ENCODE measurements around the gene MYOC. TPM values are rescaled to one million over a fixed set of nuclear protein-coding genes. Genes with fewer than 3 reads are reported as not detected.

MYOC gene
- total and polyA plus RNA-seq, 2 donors (not counting 3 experiments of a cell fraction or from before 2014, with no cell fraction given), result not detected

- CTCF ChIA-PET, result no interaction called here
Observed at GRCh38 chr1:171610385-171610784, 42.1 kb downstream of the MYOC start.

More at GRCh38 chr1:171610385-171610784, 42.1 kb downstream of the MYOC start:
- TF ChIP-seq MAX (IDR thresholded peaks at IDR 0.05; ENCODE audit: insufficient read depth, insufficient read length) (no peak), EZH2 (IDR thresholded peaks at IDR 0.05; ENCODE audit: borderline replicate concordance, low read depth, low read length, severe bottlenecking) (no peak), FOS (IDR thresholded peaks at IDR 0.05; ENCODE audit: borderline replicate concordance, insufficient read depth, low read length) (no peak), POLR2AphosphoS5 (IDR thresholded peaks at IDR 0.05; ENCODE audit: insufficient read depth, low read depth, low read length) (no peak), CTCF (IDR thresholded peaks at IDR 0.05; ENCODE audit: extremely low read depth in 1 of 2, insufficient read depth in 1 of 2, low read depth in 1 of 2, low read length in 2 of 2) (no peak), POLR2A (IDR thresholded peaks at IDR 0.05; ENCODE audit: low read depth, low read length) (no peak), JUN (IDR thresholded peaks at IDR 0.05; ENCODE audit: borderline replicate concordance, insufficient read depth, insufficient read length, low read depth) (no peak), GATA2 (IDR thresholded peaks at IDR 0.05; ENCODE audit: insufficient read depth, insufficient read length, low read depth, low read length) (no peak), MYC (IDR thresholded peaks at IDR 0.05; ENCODE audit: low read depth, low read length) (no peak)
- no peaks in the 10 kb centered on the region for H3K79me2 ChIP-seq (ENCODE audit: control insufficient read depth, insufficient read depth, low read length)
- H3K9me3 ChIP-seq (replicated peaks; ENCODE audit: control insufficient read depth, insufficient read depth, low read length), result no peaks in the 10 kb centered on the region
- H3K4me1 ChIP-seq (ENCODE audit: control insufficient read depth, extremely low read depth, insufficient read depth, low read length), result no peaks in the 10 kb centered on the region
- POLR2A ChIA-PET, result no interaction called here
- H3K4me2 ChIP-seq (ENCODE audit: insufficient read depth, low read length), result no peak overlapping the region
- H3K27me3 ChIP-seq (ENCODE audit: control insufficient read depth in 2 of 2, insufficient read depth in 2 of 2, low read length in 2 of 2), result no peaks in the 10 kb centered on the region
- H3K36me3 ChIP-seq (ENCODE audit: control insufficient read depth in 2 of 2, extremely low read depth in 1 of 2, insufficient read depth in 2 of 2, low read length in 2 of 2), result no peaks in the 10 kb centered on the region
- intact Hi-C loops (cut with micrococcal nuclease) (no loop called here), dilution Hi-C loops (cut with MboI; ENCODE audit: extremely low pct_ligation_motif_present, low sequenced_read_pairs) (no loop called here)
- no peak overlapping the region for H2AFZ ChIP-seq (ENCODE audit: low read depth, low read length)
- no peak overlapping the region for H3K27ac ChIP-seq (ENCODE audit: insufficient read depth, low read depth, low read length)
- H4K20me1 ChIP-seq (replicated peaks; ENCODE audit: control insufficient read depth, extremely low read depth, insufficient read depth, low read length), result no peaks in the 10 kb centered on the region
- FAIRE-seq (no peak), DNase-seq (ENCODE audit: low read depth, low spot score) (no peak)
- H3K4me3 ChIP-seq (replicated peaks in 1 of 3; ENCODE audit: insufficient read depth in 1 of 3, low read depth in 1 of 3, low read length in 3 of 3), result no peak overlapping the region
- BruUV-seq (replicated peaks), result no TSS peak
- no peak overlapping the region for H3K9ac ChIP-seq (replicated peaks; ENCODE audit: extremely low read depth, insufficient read depth, low read length)
- H3K9me1 ChIP-seq (replicated peaks; ENCODE audit: control insufficient read depth, extremely low read depth, insufficient read depth, low read length), result no peaks in the 10 kb centered on the region
